Hypothalamus (tissue), 51 donors: Measurements from ENCODE around the gene BOD1L1.

Source experiments
- DNase-seq, 51 donors: peaks; one replicate each; lab custom pipeline; 2025; lab: John Stamatoyannopoulos, UW

Gene BOD1L1

DNA sequence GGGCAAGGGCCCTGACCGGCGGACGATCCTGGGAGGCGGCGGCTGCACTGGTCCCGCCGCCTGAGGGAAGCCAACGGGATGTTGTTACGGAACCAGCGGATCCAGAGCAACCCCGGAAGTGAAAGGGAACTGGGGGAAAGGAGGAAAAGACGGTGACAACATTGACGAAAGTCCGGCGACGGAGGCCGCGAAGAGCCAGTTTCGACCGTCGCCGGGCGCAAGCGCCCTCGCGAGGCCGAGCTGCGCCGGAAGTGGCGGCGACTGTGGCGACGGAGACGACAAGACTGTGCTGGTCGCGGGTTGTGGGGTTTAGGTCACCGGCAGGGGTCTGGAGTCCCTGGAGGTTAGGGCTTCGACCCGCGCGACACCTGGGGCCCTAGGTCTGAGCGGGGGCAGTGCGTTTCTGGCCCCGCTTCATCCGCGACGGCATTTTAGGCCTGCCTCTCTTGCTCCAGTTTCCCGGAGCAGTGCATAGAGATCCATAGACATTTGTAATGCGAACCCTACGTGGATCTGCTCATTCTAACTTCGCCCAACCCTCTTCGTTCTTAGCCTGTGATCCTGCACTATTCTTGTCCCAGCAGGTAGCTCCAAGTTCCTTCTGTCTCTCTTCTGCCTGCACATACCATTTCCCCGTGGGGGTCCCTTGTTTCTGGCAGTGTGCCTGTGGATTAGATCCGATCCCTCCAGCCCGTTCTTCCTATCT lies at the start of gene BOD1L1:
BOD1L1 (minus strand) TSS at position 120 of the 706 bp plus-strand sequence. CDS start 138 bp downstream, outside the sequence.
- DNase-seq: peak; percentile 60 to 96 (median 87)

DNA sequence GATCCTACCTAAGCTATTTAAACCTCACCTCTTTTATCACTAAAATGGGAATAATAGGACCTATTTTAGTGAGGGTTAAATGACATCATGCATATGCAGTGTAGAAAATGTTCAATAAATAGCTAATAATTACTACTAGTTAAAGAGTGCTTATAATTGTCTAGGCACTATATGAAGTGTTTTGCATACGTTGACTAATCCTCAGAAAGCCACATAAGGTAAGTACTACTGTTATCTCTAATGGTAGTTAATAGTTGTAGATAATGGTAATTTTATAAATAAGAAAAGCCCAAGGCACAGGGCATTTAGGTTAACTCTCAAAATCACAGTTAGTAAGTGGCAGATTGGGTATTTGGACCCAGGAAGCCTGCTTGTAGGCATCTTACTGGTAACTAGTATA lies 47.4 kb upstream of the BOD1L1 start:
- DNase-seq: no peak

GRCh38 chr4:13673167-13673566 lies 45.6 kb upstream of the BOD1L1 start:
- no peak for DNase-seq

GRCh38 chr4:13670456-13671160 lies 43.1 kb upstream of the BOD1L1 start:
- no peak for DNase-seq

DNA sequence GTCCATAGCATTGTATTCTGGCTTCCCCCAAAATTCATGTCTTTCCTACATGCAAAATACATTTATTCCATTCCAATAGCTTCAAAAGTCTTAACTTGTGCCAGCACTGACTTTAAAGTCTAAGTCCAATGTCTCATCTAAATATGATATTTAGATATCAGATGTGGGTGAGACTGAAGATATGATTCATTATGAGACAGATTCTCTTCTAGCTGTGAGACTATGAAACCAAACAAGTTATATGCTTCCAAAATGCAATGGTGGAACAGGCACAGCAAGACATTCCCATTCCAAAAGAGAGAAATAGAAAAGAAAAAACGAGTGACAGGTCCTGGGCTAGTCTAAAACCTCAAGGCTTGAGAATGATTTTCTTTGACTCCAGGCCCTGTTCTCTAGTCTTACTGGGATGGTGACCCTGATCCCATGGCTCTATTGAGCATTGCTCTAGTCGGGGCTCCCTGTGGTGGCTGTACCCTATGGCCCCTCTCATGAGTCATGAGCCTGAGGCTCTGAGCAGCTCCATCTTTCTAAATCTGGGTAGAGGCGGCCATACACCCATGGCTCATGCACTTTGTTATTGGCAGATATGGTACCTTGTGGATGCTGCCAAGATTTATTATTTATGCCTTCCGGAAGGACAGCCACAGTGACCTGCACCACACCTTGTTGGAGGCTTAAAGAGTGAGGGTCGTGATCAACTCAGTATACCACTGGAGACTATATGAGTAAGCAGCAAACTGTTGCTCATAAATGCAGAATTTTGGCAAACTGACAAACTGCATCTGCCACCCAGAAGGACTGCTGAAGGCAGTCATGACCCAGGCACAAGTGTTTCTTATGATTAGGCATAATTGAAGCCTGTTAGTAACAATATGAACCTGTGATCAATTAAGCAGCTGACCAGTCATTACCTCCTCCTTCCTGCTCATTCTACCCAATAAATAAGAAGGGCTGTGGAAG lies 38.5 kb upstream of the BOD1L1 start:
- DNase-seq: no peak

DNA sequence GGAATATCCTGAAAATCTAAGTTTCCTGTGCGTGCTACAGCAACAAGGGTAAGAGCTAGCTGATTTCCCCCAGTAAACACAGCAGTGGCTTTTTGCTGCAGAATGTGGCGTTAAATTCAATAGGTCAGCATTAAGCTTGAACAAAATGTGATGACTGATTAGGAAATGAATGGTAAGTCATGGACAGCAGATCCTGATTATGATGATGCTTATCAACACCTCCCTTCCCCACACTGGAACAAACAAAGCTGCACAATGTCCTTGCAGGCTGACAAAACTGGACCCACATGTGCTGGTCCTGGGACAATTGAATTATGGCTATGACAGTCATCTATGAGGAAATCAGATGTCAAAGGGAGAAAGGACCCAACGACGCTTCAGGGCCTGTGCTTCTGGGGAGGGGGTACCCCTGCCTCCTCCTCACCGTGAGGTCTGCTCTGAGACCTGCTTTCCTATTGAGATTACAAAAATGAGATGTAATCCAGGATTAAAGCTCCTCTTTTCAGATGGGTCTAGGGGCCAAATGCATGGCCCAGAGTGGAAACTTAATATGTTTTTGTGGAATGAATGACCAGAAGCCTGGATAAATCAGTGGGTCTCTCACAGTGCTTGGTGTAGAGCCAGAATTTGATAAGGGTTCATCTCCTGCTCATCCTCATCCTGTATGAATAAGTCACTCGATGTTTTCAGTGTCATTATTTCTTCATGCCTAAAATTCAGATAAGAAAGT lies 32.0 kb upstream of the BOD1L1 start:
- no peak for DNase-seq

- DNase-seq: peak in 40 of 51 donors; percentile 1 to 85 (median 20)
These were observed 29.3 kb upstream of the BOD1L1 start for GRCh38 chr4:13656569-13657405.

DNA sequence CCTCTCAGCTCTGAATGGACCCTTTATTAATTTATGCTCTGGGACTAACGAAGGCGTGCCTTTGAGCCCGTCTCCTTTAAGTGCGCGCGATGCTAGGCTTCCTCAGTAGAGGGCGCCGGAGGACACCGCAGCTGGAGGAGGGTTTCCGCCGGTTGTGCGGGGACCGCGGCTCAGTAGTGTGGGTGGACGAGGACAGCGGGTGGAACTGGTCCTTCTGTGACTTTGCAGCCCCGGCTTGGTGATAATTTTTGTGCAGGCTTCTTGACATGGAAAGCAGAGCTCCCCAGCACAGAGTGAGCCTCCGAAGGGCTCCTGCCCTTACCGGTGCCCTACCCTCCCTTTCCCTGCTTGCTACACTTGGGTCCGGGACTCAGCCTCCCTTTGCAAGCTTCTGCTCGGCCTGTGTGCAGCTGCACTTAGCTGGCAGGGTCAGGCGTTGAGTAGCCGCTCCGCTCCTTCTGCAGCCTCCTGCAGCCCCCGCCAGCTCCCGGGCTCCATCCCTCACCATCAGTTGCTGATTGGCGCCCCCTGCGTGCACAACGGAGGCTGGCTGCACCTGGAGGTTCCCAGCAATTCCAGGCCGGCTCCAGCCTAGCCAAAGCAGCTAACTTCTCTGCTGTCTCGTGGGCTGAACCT lies 26.8 kb upstream of the BOD1L1 start:
- DNase-seq: peak; percentile 6 to 89 (median 70)

- DNase-seq: no peak
These were observed 26.2 kb upstream of the BOD1L1 start for GRCh38 chr4:13653766-13654161.

DNA sequence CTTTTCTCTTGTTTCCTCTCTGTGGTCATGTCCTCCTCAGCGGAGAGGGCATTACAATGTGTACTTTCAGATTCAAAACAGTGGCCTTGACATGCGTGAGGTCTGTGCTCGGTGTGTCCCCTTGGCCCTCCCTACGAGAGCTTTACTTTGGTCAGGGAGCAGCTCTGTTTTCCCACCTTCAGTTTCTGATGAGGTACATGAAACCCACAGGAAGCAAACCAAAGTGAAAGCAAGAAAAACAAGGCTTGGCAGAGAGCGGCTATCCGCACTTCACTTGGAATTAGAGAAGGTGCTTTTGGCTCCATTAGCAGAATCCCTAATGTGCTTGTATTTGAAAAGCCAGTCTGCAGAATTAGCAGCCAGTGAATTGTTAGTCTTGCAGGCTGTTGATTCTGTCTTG lies 19.5 kb upstream of the BOD1L1 start:
- DNase-seq: peak in 4 of 51 donors; percentile 1 to 13 (median 4)

DNA sequence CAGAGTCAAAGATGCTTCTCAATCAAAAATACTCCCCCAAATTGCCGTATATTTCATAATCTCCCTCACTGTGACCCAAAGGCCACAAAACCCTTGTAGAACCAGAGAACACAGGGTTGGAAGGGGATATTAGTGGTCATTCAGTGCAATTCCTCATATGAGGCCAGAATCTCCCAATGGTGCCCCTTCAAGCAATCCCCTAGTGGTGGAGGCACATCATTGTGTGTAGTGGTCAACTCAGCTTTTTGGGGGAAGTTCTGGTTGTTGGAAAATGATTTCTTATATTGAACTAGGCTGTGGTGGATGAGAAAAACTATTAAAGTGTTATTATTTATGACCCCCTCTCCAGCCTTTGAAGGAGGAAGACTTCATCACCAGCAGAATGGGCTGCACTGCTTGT lies 17.6 kb upstream of the BOD1L1 start:
- DNase-seq: no peak

DNA sequence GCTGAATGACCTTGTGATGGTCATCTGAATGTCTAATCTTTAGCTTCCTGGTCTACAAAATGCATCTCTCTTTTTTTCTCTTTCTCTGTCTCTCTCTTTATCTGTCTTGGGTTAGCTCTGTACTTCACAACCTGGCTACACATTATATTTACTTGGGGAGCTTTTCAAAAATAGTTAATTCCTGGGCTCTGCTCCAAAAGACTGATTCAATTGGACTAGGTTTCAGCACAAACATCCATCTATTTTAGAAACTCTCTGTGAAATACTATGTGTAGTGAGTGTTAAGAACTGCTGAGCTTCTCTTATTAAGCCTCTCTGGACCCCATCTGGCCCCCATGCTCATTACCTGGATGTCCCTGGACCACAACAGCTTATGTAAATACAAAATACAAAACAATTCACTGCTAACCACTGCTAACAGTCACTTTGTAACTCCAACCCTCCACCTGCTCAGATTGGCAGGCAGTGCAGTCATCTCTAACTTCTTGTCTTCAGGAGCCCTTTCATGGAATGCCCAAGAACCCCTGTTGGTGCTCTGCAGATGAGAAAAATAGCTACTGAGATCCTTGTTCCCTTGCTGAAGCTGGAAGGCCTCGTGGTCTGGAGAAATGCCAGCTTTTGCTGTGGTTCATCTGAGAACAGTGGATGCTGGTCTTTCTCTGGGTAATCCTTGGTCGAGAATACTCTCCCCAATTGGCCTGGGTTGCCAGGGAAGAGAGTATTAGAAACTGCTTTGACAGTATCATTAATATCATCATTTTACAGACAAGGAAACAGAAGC lies 14.8 kb upstream of the BOD1L1 start:
- peak in 21 of 51 donors; percentile 1 to 54 (median 18) for DNase-seq

DNA sequence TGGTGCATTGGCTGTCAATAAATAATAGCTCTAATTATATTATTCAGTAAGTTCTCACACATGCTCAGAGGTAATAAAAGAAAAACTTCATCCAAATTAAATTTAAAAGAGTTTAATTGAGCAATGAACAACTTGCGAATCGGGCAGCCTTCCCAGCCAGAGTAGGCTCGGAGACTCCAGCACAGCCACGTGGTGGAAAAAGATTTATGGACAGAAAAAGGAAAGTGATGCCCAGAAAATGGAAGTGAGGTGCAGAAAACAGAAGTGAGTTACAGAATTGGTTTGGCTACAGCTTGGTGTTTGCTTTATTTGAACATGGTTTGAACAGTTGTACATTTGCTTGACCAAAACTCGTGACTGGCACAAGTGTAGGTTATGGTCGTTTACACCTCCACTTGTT lies 13.6 kb upstream of the BOD1L1 start:
- peak in 17 of 51 donors; percentile 2 to 48 (median 10) for DNase-seq

- no peak for DNase-seq
These were observed 12.8 kb upstream of the BOD1L1 start for GRCh38 chr4:13640149-13640940.

DNA sequence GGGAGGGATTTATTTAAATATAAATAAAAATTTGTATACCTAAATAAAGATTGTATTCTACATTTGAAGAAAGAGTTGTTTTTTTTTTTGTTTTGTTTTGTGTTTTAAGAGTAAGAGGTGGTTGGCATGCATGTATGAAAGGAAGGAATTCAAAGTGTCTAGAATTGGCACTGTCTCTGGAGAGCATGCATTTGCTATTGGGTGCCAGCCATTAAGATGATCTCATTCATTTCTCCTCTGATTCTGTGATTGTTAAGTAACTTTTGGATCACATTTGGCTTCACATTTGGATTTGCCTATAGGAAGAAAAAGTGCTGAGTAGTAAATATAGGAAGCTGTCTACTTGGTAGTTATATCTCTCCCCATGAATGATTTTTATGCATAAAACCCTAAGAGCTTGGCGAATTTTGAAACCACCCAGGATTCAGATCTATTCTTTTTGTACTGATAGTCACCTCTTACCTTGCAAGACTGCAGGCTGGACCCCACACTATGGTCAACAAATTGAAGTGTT lies 7.8 kb upstream of the BOD1L1 start:
- no peak for DNase-seq

- DNase-seq: no peak
These were observed 6.1 kb upstream of the BOD1L1 start for GRCh38 chr4:13633671-13634070.

GRCh38 chr4:13627178-13627605 lies 333 bp downstream of the BOD1L1 start:
- peak in 11 of 51 donors; percentile 4 to 50 (median 29) for DNase-seq
